Stimulated activated CD8-positive, alpha-beta memory T cell treated with anti-CD3 and anti-CD28 coated beads, Interleukin-7, amount 100 ng/mL, for 24 hours (primary cell): ENCODE measurements around the gene ARID1B.

Experiments used
- DNase-seq: peaks from one replicate; pipeline ENCODE4 v3.0.0-alpha.2; 2020; ENCODE audit warnings: low read depth

The ARID1B gene

DNA sequence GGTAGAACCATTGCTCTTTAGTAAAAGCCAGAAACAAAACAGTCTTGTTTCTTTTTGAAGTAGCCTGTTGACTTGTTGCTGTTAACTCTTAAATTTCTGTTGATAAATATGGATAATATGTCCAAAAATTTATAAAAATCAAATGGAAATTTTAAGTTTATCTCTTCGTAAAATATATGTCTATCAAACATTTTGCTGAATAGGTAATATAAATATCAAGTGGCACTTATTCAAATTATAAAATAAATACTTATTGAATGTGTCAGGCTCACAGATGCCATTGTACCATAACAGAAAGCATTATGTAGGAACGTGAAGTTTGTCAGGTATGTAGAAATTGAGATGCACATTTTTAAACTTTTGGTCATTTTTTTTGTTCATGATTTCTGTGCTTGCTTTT lies 216.5 kb downstream of the ARID1B start:
- DNase-seq: no peak

- no peak for DNase-seq
Measured at GRCh38 chr6:156994215-156995076, 217.3 kb downstream of the ARID1B start.

DNA sequence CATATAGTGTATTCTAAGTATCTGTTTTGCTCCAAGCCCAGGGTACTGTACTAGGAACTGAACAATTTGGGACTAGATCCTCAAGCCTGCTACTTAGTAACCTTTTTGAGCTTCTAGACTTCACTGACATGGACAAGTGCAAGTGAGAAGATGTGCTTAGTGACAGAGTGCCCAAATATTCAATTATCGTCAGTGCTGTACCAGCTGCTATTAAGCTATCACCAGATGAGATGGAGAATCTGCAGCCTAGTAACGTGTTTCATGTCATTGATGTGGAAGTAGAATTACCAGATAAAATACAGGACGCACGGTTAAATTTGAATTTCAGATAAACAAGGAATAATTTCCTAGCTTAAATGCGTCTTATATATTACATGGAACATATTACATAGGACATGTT lies 218.3 kb downstream of the ARID1B start:
- DNase-seq: no peak

- no peak for DNase-seq
Measured at GRCh38 chr6:156996265-156996664, 219.1 kb downstream of the ARID1B start.

- DNase-seq: no peak
Measured at GRCh38 chr6:156998794-156999330, 221.7 kb downstream of the ARID1B start.

- DNase-seq: no peak
Measured at GRCh38 chr6:156999762-157000161, 222.6 kb downstream of the ARID1B start.

GRCh38 chr6:157001716-157002115 lies 224.5 kb downstream of the ARID1B start:
- DNase-seq: no peak

DNA sequence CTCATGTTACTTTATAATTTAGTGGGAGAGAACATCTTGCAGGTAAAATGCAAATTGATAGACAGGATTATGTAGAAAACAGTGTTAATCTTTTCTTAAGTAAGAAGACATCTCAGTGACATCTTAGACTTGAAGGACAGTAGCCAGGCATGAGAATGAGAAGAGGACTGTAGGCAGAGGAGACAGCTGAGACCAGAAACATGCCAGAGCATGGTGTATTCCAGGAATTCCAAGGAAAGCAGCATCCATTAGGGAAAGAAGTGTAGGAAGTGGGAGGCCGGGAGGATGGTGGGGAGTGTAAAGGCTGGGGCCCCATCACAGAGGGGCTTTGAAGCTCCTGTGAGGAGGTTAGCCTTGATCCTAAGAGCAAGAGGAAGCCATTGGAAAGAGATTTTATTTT lies 225.6 kb downstream of the ARID1B start:
- no peak for DNase-seq

DNA sequence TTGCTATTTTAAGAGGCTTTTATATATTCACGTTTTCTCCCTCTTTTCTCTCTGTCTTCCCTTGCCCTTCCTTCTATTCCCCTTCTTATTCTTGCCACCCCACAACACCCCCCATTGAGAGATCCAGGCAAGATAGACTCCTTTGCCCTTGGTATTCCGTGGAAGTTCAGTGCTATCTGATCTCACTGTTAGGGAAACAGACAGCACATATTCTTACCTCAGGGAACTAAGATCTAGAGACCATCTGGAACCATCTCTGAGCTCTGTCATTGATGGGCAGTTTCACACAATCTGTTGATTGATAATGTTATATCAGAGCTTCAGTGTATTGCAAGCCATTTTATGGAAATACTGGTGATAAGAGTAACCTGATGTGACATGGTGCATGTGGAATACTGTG lies 228.8 kb downstream of the ARID1B start:
- no peak for DNase-seq

DNA sequence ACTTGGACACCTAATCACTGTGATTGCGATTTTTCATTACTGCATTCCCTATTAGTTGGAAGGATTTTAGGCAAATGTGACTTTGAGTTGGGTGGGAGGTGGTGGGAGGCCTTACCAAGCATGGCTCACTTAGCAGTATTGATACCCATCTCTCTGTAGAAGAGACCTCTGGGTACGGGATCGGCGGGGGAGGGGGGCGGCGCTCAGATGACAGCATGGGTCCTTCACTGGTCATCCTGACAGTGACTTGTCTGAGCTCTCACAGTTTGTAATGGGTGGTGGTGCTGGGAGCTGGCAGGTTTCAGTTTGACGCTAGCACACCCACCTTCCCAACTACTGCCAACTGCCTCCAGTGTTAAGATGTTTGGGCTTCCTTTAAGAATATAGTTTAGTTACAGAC lies 231.4 kb downstream of the ARID1B start:
- DNase-seq: no peak

DNA sequence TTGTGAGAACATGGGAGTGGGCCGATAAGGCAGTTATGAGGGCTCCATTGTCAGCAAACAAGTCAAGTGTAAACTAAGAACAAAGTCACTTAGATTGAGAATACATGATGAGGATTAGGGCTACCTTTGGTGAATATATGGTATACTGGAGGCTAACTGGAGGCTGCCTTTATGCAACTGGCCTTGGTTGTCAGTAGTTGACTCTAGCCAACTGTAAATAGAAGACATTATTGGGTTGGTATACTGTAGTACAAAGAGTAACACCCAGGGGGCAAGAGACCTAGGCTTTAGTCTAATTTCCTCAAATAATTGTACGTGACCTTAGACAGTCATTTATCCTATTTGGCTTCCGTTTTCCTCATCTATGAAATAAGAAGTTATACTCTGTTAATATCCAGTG lies 235.2 kb downstream of the ARID1B start:
- DNase-seq: no peak

- DNase-seq: no peak
Measured at GRCh38 chr6:157013649-157014304, 236.6 kb downstream of the ARID1B start.

DNA sequence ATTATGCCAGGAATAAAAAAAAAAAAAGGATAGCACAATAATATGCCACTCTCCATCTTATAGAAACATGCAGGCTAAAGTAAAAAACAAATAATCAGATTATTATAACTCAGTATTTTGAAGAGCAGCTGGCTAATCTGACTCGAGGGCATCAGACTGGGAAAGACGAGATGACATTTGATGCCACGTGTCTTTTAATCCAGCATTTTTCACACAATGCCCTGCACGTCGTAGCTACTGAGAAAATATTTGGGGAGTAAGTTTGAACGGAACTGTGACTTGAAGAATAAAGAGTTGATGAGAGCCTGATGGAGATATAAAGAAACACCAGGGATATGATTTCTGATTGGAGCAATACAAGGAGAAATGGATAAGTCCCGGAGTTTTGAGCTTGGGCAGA lies 237.7 kb downstream of the ARID1B start:
- no peak for DNase-seq

GRCh38 chr6:157017022-157017421 lies 239.8 kb downstream of the ARID1B start:
- no peak for DNase-seq

GRCh38 chr6:157017861-157018260 lies 240.7 kb downstream of the ARID1B start:
- DNase-seq: no peak

DNA sequence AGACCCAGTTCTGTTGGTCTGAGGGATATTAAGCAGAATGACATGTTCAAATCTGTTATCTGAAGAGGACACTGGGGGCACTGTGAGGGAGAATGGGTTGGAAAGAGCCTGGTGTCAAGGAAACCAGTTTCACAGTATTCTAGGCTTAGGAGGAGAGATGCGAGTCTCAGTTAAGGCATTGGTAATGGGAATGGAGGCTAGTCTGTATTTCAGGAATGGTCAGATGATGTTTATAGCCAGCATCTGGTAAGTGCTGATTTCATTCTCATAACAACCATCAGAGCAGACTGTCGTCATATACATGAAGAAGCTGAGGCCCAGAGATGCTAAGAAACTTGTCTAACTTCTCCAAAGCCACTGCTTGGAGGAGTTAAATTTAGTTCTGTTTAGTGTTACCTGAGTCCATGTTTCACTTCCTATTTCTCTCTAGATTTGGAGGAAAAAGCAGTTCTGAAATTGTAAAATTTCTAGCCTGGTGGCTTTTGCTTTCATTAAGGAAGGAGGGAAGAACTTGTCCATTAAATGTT lies 242.0 kb downstream of the ARID1B start:
- no peak for DNase-seq

GRCh38 chr6:157019733-157020132 lies 242.6 kb downstream of the ARID1B start:
- DNase-seq: no peak

DNA sequence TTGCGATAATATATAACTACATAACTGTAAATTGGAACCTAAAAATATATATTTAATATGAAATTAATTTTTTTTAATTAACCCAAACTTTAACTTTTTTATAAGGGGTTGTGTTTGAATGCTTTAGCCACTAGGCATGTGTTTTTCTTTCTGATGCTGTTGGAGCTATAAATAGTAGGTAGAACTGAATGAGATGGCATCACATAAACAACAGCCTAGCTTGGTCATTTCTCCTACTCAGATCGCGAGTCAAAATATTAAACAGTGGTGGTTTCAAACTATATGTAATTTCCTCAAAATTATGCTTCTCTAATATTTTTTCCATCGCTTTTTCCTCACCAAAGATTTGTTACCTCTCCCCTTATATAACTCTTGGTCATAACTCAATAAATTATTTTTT lies 243.2 kb downstream of the ARID1B start:
- DNase-seq: no peak

- peak; percentile 30 for DNase-seq
Measured at GRCh38 chr6:157020881-157021343, 243.7 kb downstream of the ARID1B start.

GRCh38 chr6:157021344-157021992 lies 244.3 kb downstream of the ARID1B start:
- DNase-seq: peak; percentile 69

- peak; percentile 60 for DNase-seq
Measured at GRCh38 chr6:157021993-157022740, 245.0 kb downstream of the ARID1B start.

- DNase-seq: no peak
Measured at GRCh38 chr6:157023958-157024357, 246.8 kb downstream of the ARID1B start.
